Fibroblast of skin of left biceps (primary cell): ENCODE measurements around the gene RPL35.

Experiments
- DNase-seq, 2 experiments: peaks; one replicate each; pipeline ENCODE4 v3.0.0-alpha.2; 2013; ENCODE audit warnings: low read depth in 2 of 2

RPL35 gene

GRCh38 chr9:124820698-124821623 lies 40.8 kb downstream of the RPL35 start:
- no peak for DNase-seq

- no peak for DNase-seq
Measured at GRCh38 chr9:124818431-124819281, 43.1 kb downstream of the RPL35 start.

- no peak for DNase-seq
Measured at GRCh38 chr9:124815601-124816000, 46.2 kb downstream of the RPL35 start.

DNA sequence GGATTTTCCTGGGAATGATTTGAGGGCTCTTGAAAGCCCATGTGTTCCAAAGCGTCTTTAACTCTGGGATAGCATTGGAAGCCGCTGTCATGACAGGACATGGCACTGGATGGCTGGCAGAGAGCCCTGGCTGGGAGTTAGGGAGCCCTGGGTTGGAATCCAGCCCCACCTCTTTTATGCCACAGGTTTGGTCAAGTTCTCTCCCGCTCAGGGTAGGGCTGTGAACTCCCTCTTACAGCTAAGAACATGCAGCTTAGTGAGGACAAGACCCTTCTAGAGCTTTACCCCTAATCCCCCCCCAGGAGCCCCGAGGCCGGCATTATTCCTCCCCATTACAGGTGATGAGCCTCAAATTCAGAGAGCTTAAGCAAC lies 47.6 kb downstream of the RPL35 start:
- DNase-seq = no peak

- DNase-seq = no peak
Measured at GRCh38 chr9:124813501-124814163, 48.1 kb downstream of the RPL35 start.

DNA sequence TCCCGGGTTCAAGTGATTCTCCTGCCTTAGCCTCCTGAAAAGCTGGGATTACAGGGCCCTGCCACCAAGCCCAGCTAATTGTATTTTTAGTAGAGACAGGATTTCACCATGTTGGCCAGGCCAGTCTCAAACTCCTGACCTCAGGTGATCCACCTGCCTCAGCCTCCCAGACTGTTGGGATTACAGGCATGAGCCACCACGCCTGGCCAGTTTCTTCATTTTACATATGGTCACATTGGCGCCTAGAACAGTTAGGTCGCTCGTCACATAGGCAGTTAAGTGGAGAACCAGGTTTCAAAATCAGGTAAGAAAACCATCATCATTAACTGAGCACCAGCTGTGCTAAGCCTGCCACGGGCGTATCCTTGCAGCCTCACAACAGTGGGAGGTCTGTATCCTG lies 48.7 kb downstream of the RPL35 start:
- DNase-seq = no peak

GRCh38 chr9:124812441-124812876 lies 49.3 kb downstream of the RPL35 start:
- peak; percentile 95 to 96 for DNase-seq

DNA sequence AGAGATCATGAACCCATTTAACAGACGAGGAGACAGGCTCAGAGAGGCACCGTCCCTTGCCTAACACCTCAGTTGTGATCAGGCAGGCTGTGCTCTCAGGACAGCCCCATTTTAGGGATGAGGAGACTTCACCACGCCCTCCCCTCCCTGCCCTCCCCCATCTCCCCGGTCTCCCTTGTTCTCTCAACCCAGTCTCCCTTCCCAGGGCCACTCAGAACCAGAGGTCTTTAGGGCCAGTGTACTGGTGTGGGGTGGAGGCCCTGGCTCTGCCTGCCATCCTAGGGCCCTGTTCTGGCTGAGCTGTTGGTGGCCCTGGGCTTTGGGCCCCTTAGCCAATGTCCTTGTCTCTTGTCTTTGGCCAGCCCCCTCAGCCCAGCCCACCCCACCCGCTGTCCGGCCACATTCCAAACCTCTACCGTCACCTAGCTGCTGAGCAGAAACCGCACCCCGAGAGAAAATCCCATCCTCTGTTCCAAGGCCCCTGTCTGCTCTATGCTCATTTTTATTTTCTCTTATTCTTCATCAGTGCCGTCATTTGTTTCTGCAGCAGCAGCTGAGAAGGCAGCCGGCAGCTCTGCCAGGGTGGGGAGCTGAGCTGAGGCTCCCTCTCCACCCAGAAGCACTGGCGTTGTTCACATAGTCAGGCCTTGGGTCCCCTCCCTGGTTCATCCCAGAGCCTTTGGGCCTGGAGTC lies 50.9 kb downstream of the RPL35 start:
- DNase-seq = peak; percentile 47 to 52

GRCh38 chr9:124809741-124810500 lies 51.8 kb downstream of the RPL35 start:
- no peak for DNase-seq

DNA sequence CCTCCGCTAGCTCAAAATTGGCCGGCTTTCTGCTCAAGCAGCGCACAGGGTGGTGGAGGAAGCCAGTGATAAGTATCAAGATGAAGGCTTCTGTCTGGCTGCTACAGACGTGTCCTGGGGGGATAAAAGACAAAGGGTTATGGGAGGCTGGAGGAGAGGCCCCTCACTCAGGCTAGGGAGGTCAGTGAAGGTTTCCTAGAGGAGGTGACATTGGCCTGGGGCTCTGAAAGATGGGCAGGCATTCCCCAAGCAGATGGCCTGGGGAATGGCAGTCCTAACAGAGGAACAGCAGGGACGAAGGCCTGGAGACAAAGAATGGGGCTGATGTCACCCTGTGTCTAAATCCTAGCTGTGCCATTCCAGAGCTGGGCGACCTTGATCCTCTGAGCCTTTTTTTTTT lies 52.5 kb downstream of the RPL35 start:
- DNase-seq = no peak

DNA sequence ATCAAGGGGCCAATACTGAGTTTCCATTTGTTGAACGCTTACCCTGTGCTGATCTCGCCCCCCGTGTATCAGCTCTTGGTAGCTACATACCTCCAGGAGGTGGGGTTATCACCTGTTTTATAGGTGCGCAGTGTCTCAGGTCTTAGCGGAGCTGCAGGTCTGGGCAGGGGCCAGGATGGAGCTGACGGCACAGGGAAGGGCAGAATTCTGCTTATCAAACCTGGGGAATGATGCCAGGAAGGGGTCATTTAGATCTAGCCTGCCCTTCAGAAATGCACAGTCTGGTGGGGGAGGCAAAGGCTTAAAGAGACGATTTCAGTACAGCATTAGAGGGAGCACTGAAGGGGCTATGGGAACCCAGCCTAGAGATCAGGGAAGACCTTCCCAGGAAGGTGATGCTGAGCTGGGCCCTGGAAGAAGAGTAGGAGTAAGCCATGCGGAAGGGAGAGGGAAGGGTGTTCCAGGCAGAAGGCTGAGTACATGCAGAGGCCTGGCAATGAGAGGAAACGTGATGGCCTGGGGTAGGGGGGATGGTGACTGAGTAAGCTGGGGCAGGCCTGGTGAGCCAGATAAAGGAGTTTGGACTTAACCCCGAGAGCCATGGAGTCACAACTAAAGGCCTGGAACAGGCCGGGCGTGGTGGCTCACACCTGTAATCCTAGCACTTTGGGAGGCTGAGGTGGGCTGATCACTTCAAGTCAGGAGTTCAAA lies 53.4 kb downstream of the RPL35 start:
- DNase-seq = no peak
